Measurements from ENCODE around the gene ANHX. TPM values are rescaled to one million over a fixed set of nuclear protein-coding genes. Genes with fewer than 3 reads are reported as not detected.

Gene ANHX
- not detected in 5 replicates for total RNA-seq (2022; extraction: Qiagen RNA extraction)

GRCh38 chr12:133235401-133236112 lies at the start of gene ANHX:
ANHX (minus strand) TSS chr12:133235877; CDS start chr12:133234356, 1,521 bp downstream.

GRCh38 chr12:133181238-133181959 lies 54.3 kb downstream of the ANHX start, which contains the start of gene ZNF268:
ZNF268 (plus strand) TSS chr12:133181495; CDS start chr12:133181998, 503 bp downstream.

Other genes with a start within 250 kb of the ANHX start
- gene ZNF26, start 249.5 kb downstream of the ANHX start, total RNA-seq (2022; extraction: Qiagen RNA extraction), result 6.8 to 10.5 TPM (median 8.1 TPM) in 5 replicates
- 10.3 to 14.1 TPM (median 11.7 TPM) in 5 replicates for gene ZNF84, start 198.4 kb downstream of the ANHX start, total RNA-seq (2022; extraction: Qiagen RNA extraction)
- gene ZNF140, start 155.0 kb downstream of the ANHX start, total RNA-seq (2022; extraction: Qiagen RNA extraction), result 7.8 to 12.0 TPM (median 8.6 TPM) in 5 replicates
- 0.23 to 0.35 TPM (median 0.32 TPM) in 5 replicates for gene ZNF891, start 105.6 kb downstream of the ANHX start, total RNA-seq (2022; extraction: Qiagen RNA extraction)
- 0.94 to 1.6 TPM (median 1.2 TPM) in 5 replicates for gene ZNF10, start 105.2 kb downstream of the ANHX start, total RNA-seq (2022; extraction: Qiagen RNA extraction)
- gene ZNF268, start 54.4 kb downstream of the ANHX start, total RNA-seq (2022; extraction: Qiagen RNA extraction), result 9.2 to 16.0 TPM (median 9.7 TPM) in 5 replicates